K562 (cell line): ENCODE results near the gene PCNX3. TPM values are rescaled to one million over a fixed set of nuclear protein-coding genes. Genes with fewer than 3 reads are reported as not detected.

Experiments
- CLOCK ChIP-seq: fragments of 250-450 bp; sonication (Bioruptor Pico); IDR thresholded peaks from 2 replicates; pipeline ENCODE4 v1.4.0; 2020; ENCODE audit warnings: mild to moderate bottlenecking, moderate library complexity, borderline replicate concordance
- CTCFL ChIP-seq: IDR thresholded peaks from 2 replicates; pipeline ENCODE4 v1.6.1; 2011; ENCODE audit warnings: borderline replicate concordance, low read depth, mild to moderate bottlenecking, moderate library complexity, low read length; ENCODE audit not compliant: insufficient read depth, poor library complexity, severe bottlenecking
- REST ChIP-seq, 2 experiments: fragments of 450-650 bp; formaldehyde crosslinking in 1 of 2; IDR thresholded peaks; 2 replicates each; pipeline versions ENCODE4 v1.4.0 to v1.6.1; 2014 to 2020; ENCODE audit warnings: mild to moderate bottlenecking in 2 of 2, borderline replicate concordance in 1 of 2, low read depth in 1 of 2
- ZBED1 ChIP-seq: IDR thresholded peaks from 2 replicates; pipeline ENCODE4 v1.6.1; 2014
- ZBTB7A ChIP-seq: IDR thresholded peaks from 2 replicates; pipeline ENCODE4 v1.6.1; 2011; ENCODE audit warnings: low read depth, mild to moderate bottlenecking, low read length, moderate library complexity, borderline replicate concordance; ENCODE audit not compliant: control insufficient read depth
- polyA plus RNA-seq, 8 experiments: library from polyadenylated mRNA; depleted of rRNA in 4 of 8; stranded (reverse) in 5 of 8; unstranded in 3 of 8; fragments of >200 nt; fragmentation: Nextera tagmentation in 2 of 8; fragmentation: Illumina TruSeq in 1 of 8; extraction: Ambion mirVana in 2 of 8; extraction: Trizol in 1 of 8; gene quantifications; 2 replicates each; pipeline versions ENCODE4 v1.2.1 to v1.2.3, GENCODE V29; 2011 to 2014; ENCODE audit warnings: inconsistent platforms in 1 of 8, missing spikeins in 1 of 8
- total RNA-seq, 7 experiments: library from RNA; depleted of rRNA in 6 of 7; stranded (reverse); fragments of >200 nt in 6 of 7; fragmentation: Illumina TruSeq in 2 of 7; extraction: Trizol in 2 of 7; gene quantifications; 2 replicates each; pipeline versions ENCODE4 v1.2.1 to v1.2.3, GENCODE V29; 2011 to 2021; ENCODE audit warnings: low replicate concordance in 1 of 7

Gene PCNX3
- total and polyA plus RNA-seq, 9 of the 15 experiments (the other 6 are each of a cell fraction or from before 2014, with no cell fraction given): 0.11 to 47.8 (median 12.8) TPM

GRCh38 chr11:65593518-65594414 lies 21.8 kb upstream of the PCNX3 start (continued):
- TF ChIP-seq CLOCK (CRISPR knock-in tag) (no peak), ZBTB7A (peak; percentile 64; the same call in 1 of the 2 replicates), ZBED1 (0 out of 2 replicates have a peak, but pooled peaks have one; percentile 17), REST (IDR thresholded peaks at IDR 0.05; ENCODE audit: borderline replicate concordance) (peak; percentile 42; the same call in 1 of the 2 replicates), REST (CRISPR knock-in tag; IDR thresholded peaks at IDR 0.05; ENCODE audit: low read depth) (no peak), CTCFL (peak; percentile 81)
